IPS DF 4.7 (cell line): ENCODE data around the gene CADPS.
A peak's percentile ranks its signal among the peaks of the same experiment; 100 is the strongest.

Experiments used
- DNase-seq: peaks from one replicate; pipeline ENCODE4 v3.0.0-alpha.2; 2013; ENCODE audit warnings: low spot score; ENCODE audit errors: extremely low read depth

CADPS gene

DNA sequence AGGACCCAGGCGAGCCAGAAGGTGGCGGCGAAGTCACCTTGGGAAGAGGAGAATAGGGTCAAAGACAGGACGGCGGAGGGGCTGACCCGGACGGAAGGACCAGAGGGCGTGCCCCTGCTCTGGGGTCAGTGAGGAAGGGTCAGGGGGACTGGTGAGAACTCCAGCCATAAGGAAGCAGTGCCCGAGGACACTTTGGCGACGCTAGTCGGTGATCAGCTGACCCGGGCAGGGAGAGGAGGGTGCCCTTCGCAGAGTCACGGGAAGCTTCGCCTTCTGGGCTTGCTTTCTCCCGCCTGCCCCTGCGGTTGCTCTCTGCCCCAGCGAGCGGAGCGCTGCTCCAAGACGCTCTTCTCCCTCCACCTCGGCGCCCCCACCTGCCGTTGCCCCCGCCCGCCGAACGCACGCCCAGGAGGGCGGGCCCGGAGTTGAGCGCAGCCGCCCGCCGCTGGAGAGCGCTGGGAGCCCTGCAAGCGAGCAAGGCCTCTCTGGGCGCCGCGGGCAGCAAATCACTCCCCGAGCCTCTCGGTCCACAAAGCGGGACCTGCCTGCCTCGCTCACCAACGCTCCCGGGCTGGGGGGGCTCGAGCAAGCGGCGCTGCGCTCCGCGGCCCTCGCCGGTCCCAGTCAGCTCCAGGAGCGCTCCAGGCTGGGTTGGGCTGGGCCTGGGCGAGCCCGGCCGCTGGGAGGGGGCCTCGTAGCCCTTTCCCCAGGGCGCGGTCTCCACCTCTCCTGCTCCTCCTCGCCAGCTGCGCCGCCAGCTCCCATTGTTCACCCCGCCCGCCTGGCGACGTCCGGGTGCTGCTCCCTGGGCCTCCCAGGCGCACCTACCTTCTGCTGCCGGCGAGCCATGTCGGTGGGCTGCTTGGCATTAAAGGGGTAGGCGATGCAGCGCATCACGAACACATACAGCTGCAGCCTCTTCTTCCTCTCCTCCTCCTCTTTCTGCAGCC, 1.2 kb downstream of the CADPS start:
- peak; percentile 66 for DNase-seq

DNA sequence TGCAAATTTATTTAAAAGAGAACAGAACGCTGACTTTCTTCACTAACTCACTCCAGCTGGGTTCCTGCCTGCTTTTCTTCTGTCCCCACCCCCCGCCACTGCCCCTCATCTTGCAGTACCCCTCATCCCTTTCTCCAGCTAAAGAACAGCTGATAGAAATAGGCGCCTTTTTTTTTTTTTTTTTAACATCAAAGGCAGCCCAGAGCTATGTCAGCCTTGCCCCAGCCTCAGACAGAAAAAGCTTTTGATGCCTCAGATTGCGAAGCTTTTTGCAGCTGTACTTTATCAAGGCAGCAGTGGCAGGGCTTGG, 1.8 kb downstream of the CADPS start:
- DNase-seq, result no peak

DNA sequence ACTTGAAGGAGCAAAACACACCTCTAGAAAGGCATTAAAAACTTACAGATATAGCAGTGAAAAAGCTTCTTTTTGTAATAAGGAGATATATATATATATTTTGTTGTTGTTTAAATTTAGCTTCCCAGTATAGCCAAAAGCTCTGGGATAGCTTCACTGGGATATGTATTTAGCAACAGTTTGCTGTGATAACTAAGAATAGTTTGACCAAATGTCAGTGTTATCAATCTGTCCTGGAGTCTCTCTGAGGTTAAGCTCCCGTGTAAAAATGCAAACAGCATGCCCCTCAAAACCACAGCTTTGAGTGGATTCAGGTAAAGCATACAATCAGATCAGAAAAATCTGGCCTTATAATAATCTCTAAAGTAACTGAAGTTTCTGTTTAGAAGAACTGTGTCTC, 2.9 kb downstream of the CADPS start:
- DNase-seq, result no peak

DNA sequence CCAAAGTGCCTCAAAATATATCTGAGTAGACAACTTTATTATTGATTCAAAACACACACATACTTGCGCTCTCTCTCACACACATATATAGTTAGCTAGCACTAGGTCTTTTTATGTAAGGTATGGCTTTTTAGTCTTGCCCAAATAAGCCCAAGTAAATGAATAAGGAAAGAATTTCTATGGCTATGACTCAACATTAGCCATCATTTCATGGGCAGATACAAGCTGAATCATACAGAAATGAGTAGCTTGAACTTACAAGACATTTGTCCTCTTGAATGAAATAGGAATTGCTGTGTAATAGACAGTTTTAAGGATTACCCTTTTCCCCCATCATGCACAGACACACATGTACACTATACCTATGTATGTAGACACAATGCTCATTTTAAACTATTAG, 4.9 kb downstream of the CADPS start:
- DNase-seq, result no peak

DNA sequence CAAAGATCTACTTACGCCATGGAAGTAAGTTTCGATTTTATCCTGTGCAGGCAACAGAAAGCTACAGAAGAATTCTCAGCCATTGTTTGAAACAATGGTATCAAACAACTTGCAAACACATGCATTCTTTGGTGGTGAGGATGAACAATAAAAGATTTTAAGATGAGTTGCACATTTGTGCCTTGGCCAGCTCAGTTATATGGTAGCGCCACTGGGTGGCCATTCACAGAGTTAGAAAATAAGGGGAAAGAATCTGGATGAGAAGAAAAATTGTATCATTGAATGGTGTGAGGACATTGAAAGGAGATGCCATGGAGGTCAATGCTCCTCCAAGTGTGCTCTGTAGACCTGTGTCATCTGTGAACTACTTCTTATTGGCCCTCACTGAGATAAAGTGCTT, 11.6 kb downstream of the CADPS start:
- DNase-seq, result no peak

DNA sequence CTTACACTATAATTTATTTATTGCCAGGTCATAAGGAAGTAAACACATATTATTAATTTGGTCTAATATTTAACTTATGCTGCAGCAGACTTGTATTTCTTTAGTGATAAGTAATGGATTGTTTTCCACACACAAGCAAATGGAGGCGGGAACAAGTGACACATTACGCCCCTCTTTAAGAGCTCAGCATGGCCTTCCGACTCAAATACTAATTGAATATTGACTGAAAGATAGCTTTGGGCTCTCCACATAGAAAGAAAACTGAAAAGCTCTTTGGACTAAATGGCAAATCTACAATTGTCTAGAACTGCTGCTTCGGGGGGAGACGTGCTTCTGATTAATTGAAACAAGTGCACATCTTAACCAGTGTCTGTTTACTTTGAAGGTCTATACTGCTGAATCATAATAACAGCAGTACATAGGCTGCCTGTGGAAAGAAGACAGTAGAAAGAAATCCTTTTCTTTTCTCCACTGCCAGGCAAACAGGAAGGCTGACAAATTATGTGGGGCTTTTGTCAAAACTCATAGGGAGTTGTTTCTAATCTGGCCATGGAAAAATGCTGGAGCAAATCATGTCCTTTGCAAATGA, 15.9 kb downstream of the CADPS start:
- no peak for DNase-seq

DNA sequence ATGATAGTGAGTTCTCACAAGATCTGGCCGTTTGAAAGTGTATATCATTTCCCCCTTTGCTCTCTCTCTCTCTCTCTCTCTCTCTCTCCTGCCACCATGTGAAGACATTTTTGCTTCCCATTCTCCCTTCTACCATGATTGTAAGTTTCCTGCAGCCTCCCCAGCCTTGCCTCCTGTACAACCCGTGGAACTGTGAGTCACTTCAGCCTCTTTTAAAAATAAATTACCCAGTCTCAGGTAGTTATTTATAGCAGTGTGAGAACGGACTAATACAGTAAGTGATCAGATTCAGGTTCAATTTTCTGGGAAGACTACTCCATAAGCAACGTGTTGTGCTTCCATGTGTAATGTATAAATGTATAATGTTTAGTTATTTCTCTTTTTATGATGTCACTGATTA, 29.2 kb downstream of the CADPS start:
- DNase-seq, result no peak

DNA sequence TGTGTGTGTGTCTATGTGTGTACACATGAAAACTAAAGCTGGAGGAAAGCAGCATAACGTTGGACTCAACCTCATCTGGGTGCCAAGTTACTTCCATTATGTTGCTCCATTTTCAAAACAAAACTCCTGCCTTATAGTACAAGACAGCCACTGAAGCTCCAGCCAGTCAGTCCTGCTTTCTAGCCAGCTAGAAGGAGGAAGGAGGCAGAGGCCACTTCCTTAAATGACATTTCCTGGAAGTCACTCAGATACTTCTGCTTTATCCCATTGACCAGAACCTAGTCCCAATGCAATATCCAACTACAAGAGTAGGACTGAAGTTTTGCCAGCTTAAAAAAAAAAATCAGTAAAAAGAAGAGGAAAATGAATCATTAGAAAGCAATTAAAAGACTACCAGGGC, 31.7 kb downstream of the CADPS start:
- no peak for DNase-seq

DNA sequence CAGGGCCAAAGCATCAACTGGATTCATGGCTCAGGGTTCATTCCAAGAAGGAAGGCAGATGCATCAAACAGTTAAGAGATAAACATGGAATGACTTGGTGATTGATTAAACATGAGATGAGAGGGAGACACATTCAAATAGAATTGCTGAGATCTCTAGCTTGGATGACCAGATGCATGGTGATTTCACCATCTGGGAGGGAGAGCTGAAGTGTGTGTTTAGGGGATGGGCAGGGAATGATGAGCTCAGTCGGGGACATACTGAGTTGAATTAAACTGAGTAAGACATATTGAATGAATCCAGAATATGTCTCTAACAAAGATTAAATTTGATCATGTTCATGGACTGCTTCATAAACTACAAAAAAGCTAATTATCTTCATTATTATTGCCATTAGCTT, 35.5 kb downstream of the CADPS start:
- no peak for DNase-seq

DNA sequence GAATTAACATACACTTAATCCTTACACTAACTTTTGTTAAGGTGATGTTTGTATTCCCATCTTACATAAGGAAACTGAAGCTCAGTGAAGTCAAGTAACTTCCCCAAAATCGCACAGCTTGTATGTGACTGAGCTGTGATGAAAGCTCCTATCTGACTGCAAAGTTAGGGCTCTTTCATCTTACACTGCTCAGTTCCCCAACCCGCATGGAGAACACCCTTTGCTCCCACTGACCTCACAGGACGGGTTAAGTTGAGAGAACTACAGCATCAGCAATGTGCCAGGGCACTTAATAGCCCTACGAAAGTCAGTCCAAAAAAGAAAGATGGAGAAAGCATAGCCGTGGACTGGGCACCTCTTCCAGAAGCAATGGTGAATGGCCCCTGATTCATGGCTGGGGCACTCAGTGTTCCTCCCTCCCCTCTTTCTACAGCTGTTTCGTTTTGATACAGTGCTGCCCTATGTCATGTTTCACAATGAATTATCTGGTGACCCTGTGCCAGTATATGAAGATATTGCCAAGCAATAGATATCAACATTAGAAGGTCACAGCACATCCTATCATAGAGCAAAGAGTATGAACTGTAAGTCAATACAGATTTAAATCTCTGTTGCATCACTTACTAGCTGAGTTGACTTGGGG, 38.0 kb downstream of the CADPS start:
- no peak for DNase-seq

DNA sequence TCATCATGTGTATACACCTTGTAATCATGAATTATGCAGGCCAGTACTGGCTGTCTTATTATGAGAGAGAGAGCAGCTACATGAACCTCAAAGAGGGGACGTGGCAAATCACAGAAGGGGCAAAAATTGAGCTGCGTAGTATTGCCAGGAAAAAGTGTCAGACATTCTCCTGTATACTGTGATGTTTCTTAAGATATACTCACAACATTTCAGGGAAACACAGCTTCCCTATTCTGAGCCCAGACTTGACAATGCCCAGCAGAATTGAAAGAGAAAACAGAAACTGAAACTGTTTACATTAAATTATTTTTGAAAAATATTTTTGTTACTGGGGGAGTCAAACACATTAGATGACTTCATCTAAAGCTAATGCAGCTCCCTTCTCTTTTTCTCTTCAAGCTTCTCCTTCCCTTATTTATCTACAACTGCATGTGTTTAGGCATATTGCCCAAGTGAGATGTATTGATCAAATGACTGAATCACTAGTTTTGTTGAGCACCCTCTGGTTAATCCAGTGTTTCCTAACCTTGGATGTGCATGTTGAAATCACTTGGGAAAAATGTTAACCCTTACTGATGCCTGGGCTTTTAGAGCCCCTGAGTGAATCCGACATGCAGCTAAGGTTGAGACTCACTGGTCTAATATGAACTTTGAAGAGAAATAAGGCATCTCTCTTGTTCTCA, 39.5 kb downstream of the CADPS start:
- no peak for DNase-seq

DNA sequence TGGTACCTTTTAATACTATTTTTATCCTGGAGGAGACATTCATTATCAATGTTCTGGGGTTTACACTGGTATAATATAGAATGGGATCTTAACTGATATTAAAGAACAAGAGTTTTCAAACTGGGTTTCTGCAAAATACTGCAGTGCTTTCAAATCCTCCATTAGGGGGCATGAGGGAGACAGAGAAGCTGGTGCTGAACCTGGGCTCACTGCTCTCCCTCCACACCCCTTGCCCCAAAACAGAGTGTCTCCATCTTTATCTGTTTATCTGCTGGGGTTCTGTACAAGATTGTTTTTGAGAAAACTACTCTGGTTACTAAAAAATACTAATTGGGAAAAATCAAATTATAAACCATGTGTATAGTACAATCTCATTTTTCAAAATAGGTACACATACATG, 41.7 kb downstream of the CADPS start:
- DNase-seq, result peak; percentile 9

DNA sequence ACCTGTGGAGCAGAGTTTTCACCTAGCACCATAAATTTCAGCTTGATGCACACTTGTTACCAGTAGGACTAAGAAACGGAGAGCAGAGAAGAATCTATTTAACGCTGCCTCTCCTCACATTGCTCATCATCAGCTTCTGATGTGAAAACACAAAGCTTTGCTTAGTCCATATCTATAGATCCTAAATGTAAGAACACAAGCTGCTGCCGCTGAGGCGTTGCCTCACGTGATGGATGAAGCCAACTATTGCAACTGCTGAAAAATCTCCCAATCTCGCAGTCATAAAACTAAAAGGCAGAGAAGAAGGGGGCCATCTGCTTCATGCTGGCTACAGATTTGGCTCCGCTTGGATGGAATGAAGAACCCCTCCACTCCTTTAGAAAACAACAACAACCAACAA, 42.7 kb downstream of the CADPS start:
- no peak for DNase-seq

DNA sequence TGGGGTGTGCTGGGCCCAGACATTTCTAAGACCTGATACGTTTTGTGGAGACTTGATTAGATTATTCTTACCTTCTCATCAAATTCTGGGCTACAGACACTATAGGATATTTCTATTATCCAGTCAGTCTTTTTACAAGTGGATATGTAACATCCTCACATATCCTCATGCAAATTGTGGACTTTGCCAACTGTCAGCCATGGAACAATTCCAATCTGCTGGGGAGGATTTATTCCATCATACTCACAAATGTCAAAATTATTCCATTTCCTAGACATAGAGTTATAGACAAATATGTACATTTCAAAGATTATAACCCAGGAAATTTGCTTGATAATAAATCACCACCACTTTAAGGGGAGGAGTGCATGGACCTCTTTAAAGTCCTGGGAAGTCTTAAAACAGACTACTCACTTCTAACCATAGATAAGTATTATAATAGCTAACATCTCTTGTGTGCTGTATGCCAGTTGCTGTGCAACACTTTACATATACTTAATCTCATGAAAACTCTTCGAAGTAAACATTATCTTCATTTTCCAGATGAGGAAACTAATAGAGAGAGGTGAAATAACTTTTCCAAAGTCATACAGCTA, 44.4 kb downstream of the CADPS start:
- DNase-seq, result no peak

DNA sequence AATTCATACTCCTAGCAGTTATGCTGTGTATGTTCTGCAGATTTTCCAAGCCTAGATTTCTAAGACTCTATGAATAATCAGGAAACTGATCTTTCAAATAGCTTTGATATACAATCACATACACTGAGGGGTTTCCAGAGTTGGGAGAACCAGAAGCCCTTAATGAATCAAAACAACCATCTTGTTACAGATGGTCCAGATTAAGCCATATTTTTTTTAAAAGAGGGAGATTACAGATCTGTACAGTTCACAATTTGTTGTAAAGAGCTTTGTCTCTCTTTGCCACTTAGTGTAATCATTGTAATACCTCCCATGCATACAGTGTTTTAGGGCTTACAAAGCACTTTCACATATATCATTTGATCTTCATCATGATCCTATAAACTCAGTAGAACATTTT, 47.7 kb downstream of the CADPS start:
- DNase-seq, result no peak

DNA sequence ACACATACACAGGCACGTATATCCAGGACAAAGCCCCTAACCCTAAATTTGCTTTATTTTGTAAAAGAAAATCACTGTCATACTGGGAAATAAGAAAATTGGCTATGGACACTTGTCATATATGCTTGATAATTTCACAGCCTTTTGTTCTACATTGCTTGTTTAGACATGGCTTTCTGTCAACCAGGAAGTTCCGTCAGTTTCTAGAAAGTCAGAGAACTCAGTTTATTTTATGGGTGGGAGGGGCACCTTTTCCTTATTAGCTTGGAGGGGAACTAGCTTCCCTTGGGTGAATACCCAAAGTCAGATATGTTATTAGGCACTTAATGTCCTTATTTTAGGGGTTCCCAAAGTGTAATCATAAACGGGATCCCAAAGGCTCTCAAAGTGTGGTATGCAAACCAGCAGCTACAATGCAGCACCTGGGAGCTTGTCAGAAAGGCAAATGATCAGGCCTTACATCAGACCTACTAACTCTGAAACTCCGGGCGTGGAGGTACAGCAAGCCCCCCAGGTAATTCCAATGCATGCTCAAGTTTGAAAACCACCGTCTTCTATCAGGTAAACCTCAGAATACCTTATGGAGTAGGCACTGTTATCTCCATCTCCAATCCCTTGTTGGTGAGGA, 50.1 kb downstream of the CADPS start:
- no peak for DNase-seq

DNA sequence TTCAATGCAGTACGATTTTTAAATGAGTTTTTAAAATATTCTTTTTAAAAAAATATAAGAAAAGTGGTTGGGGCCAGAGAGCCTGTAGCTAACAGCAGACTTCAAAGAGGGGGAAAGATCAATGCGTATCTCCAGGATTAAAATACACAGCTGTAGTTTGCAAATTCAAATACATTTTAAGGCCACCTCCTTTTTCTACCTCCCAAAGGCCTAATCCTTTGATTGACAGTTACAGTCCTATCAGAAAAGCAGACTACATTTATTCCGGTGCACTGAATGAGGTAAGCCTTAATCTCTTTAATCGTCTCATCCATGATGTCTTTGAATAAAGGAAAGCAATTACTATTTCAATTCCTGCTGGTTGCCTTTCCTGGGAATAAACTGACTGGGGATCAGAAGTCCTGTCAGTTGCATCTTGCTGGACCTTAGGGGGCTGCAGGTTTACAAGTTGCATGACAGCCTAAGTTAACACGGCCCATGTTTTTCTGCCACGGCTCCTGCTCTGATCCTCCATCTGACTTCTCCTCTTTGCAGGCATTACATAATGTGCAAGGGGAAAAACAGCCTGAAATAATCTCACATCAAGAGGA, 51.7 kb downstream of the CADPS start:
- DNase-seq, result no peak

DNA sequence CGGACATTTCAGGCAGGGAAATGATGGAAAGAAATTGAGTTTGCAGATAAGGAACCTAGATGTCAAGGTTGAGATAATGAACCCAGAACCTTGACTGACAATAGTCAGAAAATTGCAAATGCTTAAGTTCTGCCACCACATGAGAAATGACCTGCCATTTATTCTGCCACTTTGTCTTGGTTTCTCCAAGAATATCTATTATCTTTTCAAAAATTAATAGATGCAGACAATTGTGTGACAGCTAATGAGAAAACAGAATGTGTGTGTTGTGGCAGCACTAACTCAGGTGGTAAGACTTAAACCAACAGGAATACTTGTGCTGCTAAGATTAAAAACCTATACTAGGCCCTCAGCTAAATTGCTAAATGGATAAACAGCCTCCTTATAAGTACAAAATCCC, 52.3 kb downstream of the CADPS start:
- DNase-seq, result no peak

DNA sequence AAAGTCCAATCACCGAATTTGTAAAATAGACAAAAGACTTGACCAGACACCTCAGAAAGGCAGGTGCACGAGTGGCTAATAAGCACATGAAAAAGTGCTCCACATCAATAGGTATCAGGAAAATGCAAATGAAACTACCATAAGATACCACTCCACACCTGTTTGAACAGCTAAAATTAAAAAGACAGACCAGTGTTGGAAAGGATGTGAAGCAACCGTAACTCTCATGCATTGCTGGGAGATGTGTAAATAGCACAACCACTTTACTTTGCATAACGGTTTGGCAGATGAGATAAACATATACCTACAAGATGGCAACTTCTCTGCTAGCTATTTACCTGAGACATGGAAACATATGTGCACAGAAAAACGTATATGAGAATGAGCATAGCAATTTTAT, 56.9 kb downstream of the CADPS start:
- DNase-seq, result no peak

DNA sequence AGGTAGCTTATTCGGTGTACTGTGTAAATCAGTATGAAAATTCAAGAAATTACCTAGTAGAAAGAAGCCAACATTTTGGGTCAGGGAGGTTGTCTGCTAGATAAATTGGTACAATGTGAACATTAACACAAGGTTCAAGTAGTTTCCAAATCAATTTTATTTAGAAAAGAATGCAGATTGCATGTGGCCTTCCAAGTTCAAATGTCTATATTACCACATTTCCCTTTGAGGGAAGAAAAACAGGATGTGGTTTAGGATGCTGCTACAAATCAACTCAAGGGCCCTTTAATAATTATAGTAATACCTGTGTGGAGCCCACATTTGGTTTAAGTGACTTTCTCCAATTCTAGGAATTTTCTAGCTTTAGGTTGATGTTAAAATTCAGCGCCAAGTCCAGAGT, 57.5 kb downstream of the CADPS start:
- no peak for DNase-seq

DNA sequence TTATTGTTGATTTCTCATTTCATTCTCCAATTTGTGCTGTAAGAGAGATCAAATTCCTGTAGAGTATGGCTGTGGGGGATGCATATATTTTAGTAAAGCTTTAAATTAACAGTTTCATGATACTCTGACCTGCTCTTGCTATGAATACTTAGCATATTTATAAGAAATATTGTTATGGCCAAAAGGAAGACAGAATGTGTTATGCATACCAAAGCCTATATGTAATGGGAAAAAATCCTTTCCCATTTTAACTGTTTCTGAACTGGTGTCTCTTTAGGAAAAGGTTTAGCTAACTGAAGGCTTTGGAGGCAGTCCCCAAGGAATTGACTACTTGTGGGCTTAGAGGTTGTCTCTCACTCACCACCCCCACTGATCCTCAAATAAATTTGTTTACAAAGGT, 59.2 kb downstream of the CADPS start:
- no peak for DNase-seq
